HG03064 (cell line): ENCODE measurements around the gene SMARCA1.

ENCODE experiments used
- ATAC-seq: cut with Tn5 transposase; IDR thresholded peaks from one replicate; pipeline ENCODE4 v1.9.1; 2021; ENCODE audit warnings: low read depth; ENCODE audit not compliant: unreplicated experiment

Gene SMARCA1

GRCh38 chrX:129534816-129535578, 11.7 kb upstream of the SMARCA1 start:
- no peak for ATAC-seq

- ATAC-seq = no peak
These were observed 7.8 kb upstream of the SMARCA1 start for GRCh38 chrX:129531132-129531531.

- no peak for ATAC-seq
These were observed 7.1 kb upstream of the SMARCA1 start for GRCh38 chrX:129530410-129530809.

- no peak for ATAC-seq
These were observed 6.5 kb upstream of the SMARCA1 start for GRCh38 chrX:129529685-129530281.

- no peak for ATAC-seq
These were observed 2.6 kb upstream of the SMARCA1 start for GRCh38 chrX:129525896-129526295.

GRCh38 chrX:129525162-129525561, 1.9 kb upstream of the SMARCA1 start:
- ATAC-seq = no peak

GRCh38 chrX:129524250-129524850, 1.1 kb upstream of the SMARCA1 start:
- ATAC-seq = no peak

GRCh38 chrX:129522184-129523078, 859 bp downstream of the SMARCA1 start:
- no peak for ATAC-seq

GRCh38 chrX:129520151-129520550, 3.1 kb downstream of the SMARCA1 start:
- no peak for ATAC-seq

- no peak for ATAC-seq
These were observed 6.9 kb downstream of the SMARCA1 start for GRCh38 chrX:129516402-129516801.

GRCh38 chrX:129512409-129512808, 10.9 kb downstream of the SMARCA1 start:
- ATAC-seq = no peak

- no peak for ATAC-seq
These were observed 11.6 kb downstream of the SMARCA1 start for GRCh38 chrX:129511689-129512088.

GRCh38 chrX:129510331-129510730, 13.0 kb downstream of the SMARCA1 start:
- ATAC-seq = no peak

- no peak for ATAC-seq
These were observed 26.0 kb downstream of the SMARCA1 start for GRCh38 chrX:129497146-129497843.

- ATAC-seq = no peak
These were observed 26.7 kb downstream of the SMARCA1 start for GRCh38 chrX:129496625-129497024.

GRCh38 chrX:129495900-129496299, 27.4 kb downstream of the SMARCA1 start:
- ATAC-seq = no peak

- no peak for ATAC-seq
These were observed 28.4 kb downstream of the SMARCA1 start for GRCh38 chrX:129494887-129495286.

- no peak for ATAC-seq
These were observed 29.6 kb downstream of the SMARCA1 start for GRCh38 chrX:129493643-129494042.

- ATAC-seq = no peak
These were observed 33.0 kb downstream of the SMARCA1 start for GRCh38 chrX:129490330-129490729.

- no peak for ATAC-seq
These were observed 34.9 kb downstream of the SMARCA1 start for GRCh38 chrX:129488359-129488758.
